GM12875 (cell line): ENCODE data around the gene DMTF1.

ENCODE experiments used
- H3K4me3 ChIP-seq: one replicate; pipeline ENCODE4 v1.5.1; 2011; ENCODE audit warnings: low read depth, low read length, control low read depth
- CTCF ChIP-seq: IDR thresholded peaks from 2 replicates; pipeline ENCODE4 v1.5.1; 2011; ENCODE audit warnings: low read depth, mild to moderate bottlenecking, control low read depth, inconsistent platforms, low read length, moderate library complexity, borderline replicate concordance; ENCODE audit not compliant: insufficient read depth

Gene DMTF1

GRCh38 chr7:87154166-87154565, 1.9 kb downstream of the DMTF1 start:
- no peak for TF ChIP-seq CTCF
- peak overlapping the region; percentile 95 for H3K4me3 ChIP-seq

- TF ChIP-seq CTCF = no peak
- peak overlapping the region; percentile 95 for H3K4me3 ChIP-seq
Observed at GRCh38 chr7:87154569-87154968, 2.3 kb downstream of the DMTF1 start.

GRCh38 chr7:87155788-87156187, 3.5 kb downstream of the DMTF1 start:
- TF ChIP-seq CTCF = no peak
- H3K4me3 ChIP-seq = no peak overlapping the region

GRCh38 chr7:87156709-87157108, 4.5 kb downstream of the DMTF1 start:
- no peak overlapping the region for H3K4me3 ChIP-seq
- no peak for TF ChIP-seq CTCF

GRCh38 chr7:87159538-87159937, 7.3 kb downstream of the DMTF1 start:
- H3K4me3 ChIP-seq = no peak overlapping the region
- no peak for TF ChIP-seq CTCF

GRCh38 chr7:87164433-87164832, 12.2 kb downstream of the DMTF1 start:
- H3K4me3 ChIP-seq = no peak overlapping the region
- no peak for TF ChIP-seq CTCF

GRCh38 chr7:87170828-87171227, 18.6 kb downstream of the DMTF1 start:
- no peak for TF ChIP-seq CTCF

More at GRCh38 chr7:87170828-87171227, 18.6 kb downstream of the DMTF1 start:
- no peak overlapping the region for H3K4me3 ChIP-seq
